Mucosa of descending colon (tissue), 3 donors: ENCODE measurements around the gene EID2B. TPM values are rescaled to one million over a fixed set of nuclear protein-coding genes. Genes with fewer than 3 reads are reported as not detected.

Source experiments
- ATAC-seq: fragments of 200-7000 bp; cut with Tn5 transposase; one replicate; pipeline ENCODE4 v1.9.1; 2020; ENCODE audit warnings: mild to moderate bottlenecking, moderate library complexity
- DNase-seq, 3 donors: peaks; one replicate each; pipeline ENCODE4 v3.0.0-alpha.2; 2020
- H3K36me3 ChIP-seq: fragments of 200-600 bp; one replicate; pipeline ENCODE4 v1.8.0; 2021; ENCODE audit warnings: low read depth, mild to moderate bottlenecking
- H3K4me1 ChIP-seq: fragments of 200-600 bp; one replicate; pipeline ENCODE4 v1.8.0; 2021; ENCODE audit warnings: low read depth, mild to moderate bottlenecking
- H3K4me3 ChIP-seq: fragments of 200-600 bp; one replicate; pipeline ENCODE4 v1.8.0; 2021; ENCODE audit warnings: mild to moderate bottlenecking
- H3K9me3 ChIP-seq: fragments of 200-600 bp; one replicate; pipeline ENCODE4 v1.8.0; 2021; ENCODE audit warnings: mild to moderate bottlenecking
- intact Hi-C, 2 donors: fragments of 100-400 bp; cut with DNase I in 1 of 2; cut with micrococcal nuclease in 1 of 2; formaldehyde crosslinking; loops; one replicate each; pipeline versions ENCODE4 v1.11.0 to v1.11.1; 2022; cut with DNase I, micrococcal nuclease
- total RNA-seq, 3 donors: library from RNA; stranded (reverse); fragmentation: NEBNext Ultra II Directional in 2 of 3; extraction: Animal tissue kit (Norgen Biotek cat#: 25700) in 2 of 3; gene quantifications; one replicate each; pipeline versions ENCODE4 v1.2.1 to v1.2.4, GENCODE V29; 2021 to 2023
- TF ChIP-seq, protein P1 (sequence below): fragments of 200-600 bp; IDR thresholded peaks from one replicate; pipeline ENCODE4 v1.8.0; 2022; ENCODE audit warnings: antibody characterized with exemption, mild to moderate bottlenecking
- donor health status: DM: no; HTN: no; CAD: no; lungs with moderate emphysema.
- donor health status: DM: no; HTN: no; CAD: no.
- donor health status: DM: no; HTN: yes; CAD: no.

EID2B gene
- total RNA-seq, 3 donors from 2014 or later = 0.20 to 4.2 (median 0.72) TPM

DNA sequence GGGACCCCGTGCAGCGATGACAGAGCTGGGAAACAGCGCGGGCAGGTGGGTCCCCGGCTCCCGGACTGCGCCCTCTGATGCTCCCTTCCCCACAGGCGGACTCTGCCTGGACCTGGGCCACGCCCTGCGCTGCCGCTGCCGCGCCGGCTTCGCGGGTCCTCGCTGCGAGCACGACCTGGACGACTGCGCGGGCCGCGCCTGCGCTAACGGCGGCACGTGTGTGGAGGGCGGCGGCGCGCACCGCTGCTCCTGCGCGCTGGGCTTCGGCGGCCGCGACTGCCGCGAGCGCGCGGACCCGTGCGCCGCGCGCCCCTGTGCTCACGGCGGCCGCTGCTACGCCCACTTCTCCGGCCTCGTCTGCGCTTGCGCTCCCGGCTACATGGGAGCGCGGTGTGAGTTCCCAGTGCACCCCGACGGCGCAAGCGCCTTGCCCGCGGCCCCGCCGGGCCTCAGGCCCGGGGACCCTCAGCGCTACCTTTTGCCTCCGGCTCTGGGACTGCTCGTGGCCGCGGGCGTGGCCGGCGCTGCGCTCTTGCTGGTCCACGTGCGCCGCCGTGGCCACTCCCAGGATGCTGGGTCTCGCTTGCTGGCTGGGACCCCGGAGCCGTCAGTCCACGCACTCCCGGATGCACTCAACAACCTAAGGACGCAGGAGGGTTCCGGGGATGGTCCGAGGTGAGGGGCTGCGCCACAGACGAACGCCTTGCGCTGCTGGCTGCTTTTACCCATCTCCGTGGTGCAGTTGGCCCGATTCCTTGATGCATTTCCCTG lies 25.5 kb downstream of the EID2B start:
- H3K4me3 ChIP-seq = no peak overlapping the region
- no peaks in the 10 kb centered on the region for H3K36me3 ChIP-seq
- peak; percentile 69 for ATAC-seq
- DNase-seq = peak; percentile 18 to 54 (median 49)
- intact Hi-C loops = no loop called here
- H3K9me3 ChIP-seq = no peaks in the 10 kb centered on the region
- TF ChIP-seq, protein P1, sequence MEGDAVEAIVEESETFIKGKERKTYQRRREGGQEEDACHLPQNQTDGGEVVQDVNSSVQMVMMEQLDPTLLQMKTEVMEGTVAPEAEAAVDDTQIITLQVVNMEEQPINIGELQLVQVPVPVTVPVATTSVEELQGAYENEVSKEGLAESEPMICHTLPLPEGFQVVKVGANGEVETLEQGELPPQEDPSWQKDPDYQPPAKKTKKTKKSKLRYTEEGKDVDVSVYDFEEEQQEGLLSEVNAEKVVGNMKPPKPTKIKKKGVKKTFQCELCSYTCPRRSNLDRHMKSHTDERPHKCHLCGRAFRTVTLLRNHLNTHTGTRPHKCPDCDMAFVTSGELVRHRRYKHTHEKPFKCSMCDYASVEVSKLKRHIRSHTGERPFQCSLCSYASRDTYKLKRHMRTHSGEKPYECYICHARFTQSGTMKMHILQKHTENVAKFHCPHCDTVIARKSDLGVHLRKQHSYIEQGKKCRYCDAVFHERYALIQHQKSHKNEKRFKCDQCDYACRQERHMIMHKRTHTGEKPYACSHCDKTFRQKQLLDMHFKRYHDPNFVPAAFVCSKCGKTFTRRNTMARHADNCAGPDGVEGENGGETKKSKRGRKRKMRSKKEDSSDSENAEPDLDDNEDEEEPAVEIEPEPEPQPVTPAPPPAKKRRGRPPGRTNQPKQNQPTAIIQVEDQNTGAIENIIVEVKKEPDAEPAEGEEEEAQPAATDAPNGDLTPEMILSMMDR = no peak
- peaks cover 8% of the 10 kb centered on the region for H3K4me1 ChIP-seq

DNA sequence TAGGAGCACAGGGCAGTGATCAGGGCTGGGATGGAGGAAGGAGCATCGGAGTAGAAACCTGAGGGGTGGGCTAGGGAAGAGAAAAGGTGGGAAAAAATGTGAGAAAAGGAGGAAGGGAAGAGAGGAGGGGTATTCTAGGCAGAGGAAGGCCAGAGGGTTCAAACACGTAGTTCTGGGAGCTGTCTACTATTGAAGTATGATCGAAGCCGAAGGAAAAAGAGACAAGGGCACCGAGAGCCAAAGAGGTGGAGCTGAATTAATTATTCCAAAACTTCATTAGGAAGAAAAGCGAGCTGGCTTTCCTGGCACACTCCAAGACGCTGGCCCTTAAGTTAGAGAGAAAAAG lies 26.1 kb downstream of the EID2B start:
- intact Hi-C loops = no loop called here
- Histone ChIP-seq H3K36me3 (no peaks in the 10 kb centered on the region), H3K4me3 (no peak overlapping the region), H3K4me1 (peaks cover 8% of the 10 kb centered on the region), H3K9me3 (no peaks in the 10 kb centered on the region)
- ATAC-seq = no peak
- TF ChIP-seq, protein P1 = no peak
- DNase-seq = no peak

DNA sequence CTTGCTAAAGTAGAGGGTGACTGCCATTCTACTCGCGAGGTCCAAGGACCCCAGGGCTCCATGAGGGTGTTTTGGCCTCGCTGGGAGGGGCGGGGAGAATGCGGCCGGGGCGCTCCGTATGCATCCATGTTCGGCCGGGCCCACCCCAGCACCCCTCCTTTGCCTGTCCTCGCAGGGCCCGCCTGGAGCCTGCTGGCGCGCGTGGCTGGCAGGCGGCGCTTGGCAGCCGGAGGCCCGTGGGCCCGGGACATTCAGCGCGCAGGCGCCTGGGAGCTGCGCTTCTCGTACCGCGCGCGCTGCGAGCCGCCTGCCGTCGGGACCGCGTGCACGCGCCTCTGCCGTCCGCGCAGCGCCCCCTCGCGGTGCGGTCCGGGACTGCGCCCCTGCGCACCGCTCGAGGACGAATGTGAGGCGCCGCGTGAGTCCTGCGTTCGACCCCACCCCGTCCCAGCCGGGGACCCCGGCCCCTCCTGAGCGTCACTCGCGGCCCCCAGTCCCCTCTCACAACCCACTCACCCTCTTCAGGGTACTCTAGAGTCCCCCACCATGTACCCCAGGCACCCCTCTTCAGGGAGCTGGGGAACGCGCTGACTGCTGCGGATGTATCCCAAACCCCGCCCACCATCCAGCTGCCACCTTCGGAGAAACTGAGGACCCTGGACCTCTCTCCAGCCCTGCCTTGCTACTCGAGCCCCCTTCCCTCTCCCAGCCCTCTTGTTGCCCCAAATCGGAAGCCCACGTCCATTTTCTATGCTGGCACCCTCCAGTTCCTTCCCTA lies 29.8 kb downstream of the EID2B start:
- DNase-seq (peak; percentile 59 to 73 (median 65)), ATAC-seq (peak; percentile 91)
- no peak overlapping the region for H3K4me3 ChIP-seq
- no peaks in the 10 kb centered on the region for H3K36me3 ChIP-seq
- TF ChIP-seq, protein P1 = peak; percentile 95
- H3K4me1 ChIP-seq = peaks cover 24% of the 10 kb centered on the region
- intact Hi-C loops = no loop called here
- no peaks in the 10 kb centered on the region for H3K9me3 ChIP-seq

DNA sequence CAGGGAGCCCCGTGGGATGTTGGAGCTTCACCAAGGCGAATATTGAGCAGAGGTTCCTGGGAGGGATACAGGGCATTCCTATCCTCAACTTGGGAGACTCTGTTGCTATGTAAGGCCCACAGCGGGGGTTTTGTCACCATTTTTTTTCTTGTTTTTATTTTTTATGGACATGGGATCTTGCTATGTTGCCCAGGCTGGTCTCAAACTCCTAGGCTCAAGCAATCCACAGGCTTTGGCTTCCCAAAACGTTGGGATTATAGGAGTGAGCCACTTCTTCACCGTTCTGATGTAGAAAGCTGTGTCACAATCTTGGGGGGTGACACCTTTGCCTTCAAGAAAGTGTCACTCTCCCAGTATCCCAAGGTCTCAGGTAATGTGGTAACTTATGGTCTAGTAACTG lies 31.3 kb downstream of the EID2B start:
- H3K4me1 ChIP-seq = peaks cover 17% of the 10 kb centered on the region
- no peaks in the 10 kb centered on the region for H3K36me3 ChIP-seq
- TF ChIP-seq, protein P1 = no peak
- ATAC-seq (no peak), DNase-seq (no peak)
- no peaks in the 10 kb centered on the region for H3K9me3 ChIP-seq
- intact Hi-C loops = no loop called here
- H3K4me3 ChIP-seq = no peak overlapping the region

DNA sequence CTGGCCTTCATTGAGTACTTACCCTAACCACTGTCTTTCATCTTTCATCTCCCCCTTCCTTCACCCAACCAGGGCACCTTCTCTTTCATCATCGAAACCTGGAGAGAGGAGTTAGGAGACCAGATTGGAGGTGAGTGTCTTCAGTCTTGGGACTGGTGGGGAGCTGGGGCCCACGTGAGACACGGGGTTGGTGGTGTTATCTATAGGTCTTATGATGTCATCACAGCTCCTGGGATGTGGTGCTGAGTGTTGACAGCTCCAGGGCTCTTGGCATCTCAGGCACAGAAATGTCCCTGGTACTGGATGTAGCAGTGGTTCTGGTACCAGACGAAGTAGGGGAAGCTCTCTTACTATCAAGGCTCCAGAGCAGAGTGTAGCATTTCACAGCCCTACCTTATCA lies 32.1 kb downstream of the EID2B start:
- Histone ChIP-seq H3K4me3 (no peak overlapping the region), H3K4me1 (peaks cover 17% of the 10 kb centered on the region), H3K9me3 (no peaks in the 10 kb centered on the region), H3K36me3 (no peaks in the 10 kb centered on the region)
- no peak for ATAC-seq
- DNase-seq = no peak
- intact Hi-C loops = no loop called here
- TF ChIP-seq, protein P1 = no peak
